AG10803 (cell line): ENCODE results near the gene SDS.

ENCODE experiments used
- DNase-seq: peaks from one replicate; pipeline ENCODE4 v3.0.0; 2010; ENCODE audit warnings: low read depth
- H3K4me3 ChIP-seq: 2 replicates; pipeline ENCODE4 v1.5.1; 2011; ENCODE audit warnings: mild to moderate bottlenecking, low read length, control low read depth
- CTCF ChIP-seq: conservative IDR thresholded peaks from 2 replicates; pipeline ENCODE4 v1.5.1; 2011; ENCODE audit warnings: mild to moderate bottlenecking, low read length, control low read depth, inconsistent platforms

SDS gene

GRCh38 chr12:113369391-113369985, 34.2 kb downstream of the SDS start:
- no peak for DNase-seq
- no peak for TF ChIP-seq CTCF
- H3K4me3 ChIP-seq, result no peak overlapping the region

GRCh38 chr12:113368331-113368730, 35.4 kb downstream of the SDS start:
- no peak for TF ChIP-seq CTCF
- no peak overlapping the region for H3K4me3 ChIP-seq
- DNase-seq, result no peak

- TF ChIP-seq CTCF, result no peak
- DNase-seq, result peak; percentile 24
- no peak overlapping the region for H3K4me3 ChIP-seq
These were observed 36.9 kb downstream of the SDS start for GRCh38 chr12:113366827-113367226.

- H3K4me3 ChIP-seq, result no peak overlapping the region
- DNase-seq, result no peak
- TF ChIP-seq CTCF, result no peak
These were observed 37.9 kb downstream of the SDS start for GRCh38 chr12:113365639-113366395.

GRCh38 chr12:113364698-113365097, 39.0 kb downstream of the SDS start:
- TF ChIP-seq CTCF, result no peak
- no peak for DNase-seq

DNA sequence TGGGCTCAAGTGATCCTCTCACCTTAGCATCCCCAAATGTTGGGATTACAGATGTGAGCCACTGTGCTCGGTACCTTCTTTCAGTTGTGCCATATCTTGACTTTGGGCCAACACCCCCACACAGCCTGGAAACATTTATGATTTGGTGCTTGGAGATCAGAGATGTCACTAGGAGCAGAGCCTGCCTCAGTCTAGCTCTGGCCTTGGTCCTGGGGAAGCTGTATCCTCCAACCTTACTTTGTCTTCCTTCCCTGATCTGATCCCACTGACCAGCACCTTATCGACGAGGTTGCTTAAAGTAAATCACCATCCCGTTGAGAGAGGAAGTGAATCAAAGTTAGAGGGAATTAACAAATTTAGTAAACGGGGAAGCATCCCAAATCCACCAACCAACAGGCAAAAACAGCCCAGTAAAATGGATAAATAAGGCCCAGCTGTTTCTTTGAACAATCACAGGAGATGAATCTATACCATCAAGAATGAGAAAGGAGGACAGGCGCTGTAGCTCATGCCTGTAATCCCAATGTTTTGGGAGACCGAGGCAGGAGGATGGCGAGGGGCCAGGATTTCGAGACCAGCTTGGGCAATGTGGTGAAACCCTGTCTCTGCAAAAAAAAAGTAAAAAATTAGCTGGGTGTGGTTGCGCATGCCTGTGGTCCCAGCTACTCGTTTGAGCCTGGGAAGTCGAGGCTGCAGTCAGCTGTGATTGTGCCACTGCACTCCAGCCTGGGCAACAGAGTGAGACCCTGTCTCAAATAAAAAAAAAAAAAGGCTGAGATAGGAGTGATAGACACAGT, 41.9 kb downstream of the SDS start:
- DNase-seq, result peak; percentile 79
- H3K4me3 ChIP-seq, result no peak overlapping the region
- no peak for TF ChIP-seq CTCF

More at GRCh38 chr12:113364698-113365097, 39.0 kb downstream of the SDS start:
- no peak overlapping the region for H3K4me3 ChIP-seq
